Right cardiac atrium (tissue), 5 donors: Measurements from ENCODE around the gene SCN4A. TPM values are rescaled to one million over a fixed set of nuclear protein-coding genes. Genes with fewer than 3 reads are reported as not detected.

Experiments used
- ATAC-seq, 2 donors: fragments of 200-7000 bp; cut with Tn5 transposase; one replicate each; pipeline versions ENCODE4 v1.8.0 to v1.9.1; 2020; ENCODE audit warnings: moderate library complexity in 2 of 2, mild to moderate bottlenecking in 1 of 2
- DNase-seq, 3 donors: peaks; one replicate each; pipeline ENCODE4 v3.0.0-alpha.2; 2020
- H3K27ac ChIP-seq: one replicate; pipeline ENCODE4 v1.5.1; 2013; ENCODE audit warnings: mild to moderate bottlenecking, low read length, control low read depth, moderate library complexity
- H3K27me3 ChIP-seq: one replicate; pipeline ENCODE4 v1.6.1; 2013; ENCODE audit not compliant: control insufficient read depth, insufficient read depth
- H3K4me1 ChIP-seq: one replicate; pipeline ENCODE4 v1.6.1; 2013; ENCODE audit warnings: low read length; ENCODE audit not compliant: control insufficient read depth, insufficient read depth
- H3K4me3 ChIP-seq: one replicate; pipeline ENCODE4 v1.5.1; 2013; ENCODE audit warnings: low read length, control low read depth
- H3K9me3 ChIP-seq: one replicate; pipeline ENCODE4 v1.6.1; 2013; ENCODE audit warnings: low read length; ENCODE audit not compliant: control insufficient read depth
- WGBS: extraction: QIAGEN DNeasy Blood & Tissue Kit; methylation state at CpG from one replicate; pipeline ENCODE4 v1.1.7; 2013; 5-methylcytosine and 5-hydroxymethylcytosine counted together
- intact Hi-C, 4 donors: fragments of 100-400 bp; cut with DNase I; formaldehyde crosslinking; loops; one replicate each; pipeline versions ENCODE4 v1.11.0 to v1.14.0; 2022 to 2023
- polyA plus RNA-seq: library from polyadenylated mRNA; stranded (reverse); fragments of 200-250 nt; gene quantifications from one replicate; pipeline ENCODE4 v1.2.3, GENCODE V29; 2013
- total RNA-seq, 4 donors: library from RNA; stranded (reverse); fragmentation: NEBNext Ultra II Directional; extraction: Animal tissue kit (Norgen Biotek cat#: 25700); gene quantifications; one replicate each; pipeline ENCODE4 v1.2.1, GENCODE V29; 2021
- donor health status: healthy with polysubstance abuse.
- donor health status: DM: no; HTN: yes; CAD: no.
- donor health status: DM: no; HTN: no; CAD: no.
- donor health status: DM: no; HTN: yes; CAD: no; lungs with severe emphysema.
- donor health status: DM: yes; HTN: yes; CAD: no.

Gene SCN4A
- total and polyA plus RNA-seq, 5 donors: 1.6 to 5.8 (median 2.5) TPM

- H3K4me1 ChIP-seq: peaks cover 16% of the 10 kb centered on the region
- ATAC-seq (peak; percentile 48 to 53), DNase-seq (peak; percentile 53 to 81 (median 77))
- no peak overlapping the region for H3K4me3 ChIP-seq
- H3K27ac ChIP-seq: peak overlapping the region; percentile 79
- WGBS: 60% methylated on average over 4 of the region's 4 CpGs
- H3K27me3 ChIP-seq: no peaks in the 10 kb centered on the region
- intact Hi-C loops: no loop called here
- no peaks in the 10 kb centered on the region for H3K9me3 ChIP-seq
These were observed 9.6 kb downstream of the SCN4A start for GRCh38 chr17:63963123-63963522.

GRCh38 chr17:63962298-63962744 is 10.4 kb downstream of the SCN4A start:
- H3K4me1 ChIP-seq: peaks cover 16% of the 10 kb centered on the region
- WGBS: 56% methylated on average over 10 of the region's 10 CpGs
- intact Hi-C loops: no loop called here

GRCh38 chr17:63961355-63962212 is 11.1 kb downstream of the SCN4A start:
- Histone ChIP-seq H3K4me1 (peaks cover 16% of the 10 kb centered on the region), H3K27me3 (no peaks in the 10 kb centered on the region), H3K9me3 (no peaks in the 10 kb centered on the region), H3K27ac (peak overlapping the region; percentile 79), H3K4me3 (peak overlapping the region; percentile 12)
- peak; percentile 89 to 93 (median 90) for DNase-seq
- peak; percentile 78 to 92 for ATAC-seq
- intact Hi-C loops: no loop called here
- WGBS: 17% methylated on average over 37 of the region's 37 CpGs

More at GRCh38 chr17:63962298-63962744, 10.4 kb downstream of the SCN4A start:
- ATAC-seq (no peak), DNase-seq (no peak)
- H3K9me3 ChIP-seq: no peaks in the 10 kb centered on the region
- no peak overlapping the region for H3K4me3 ChIP-seq
- peak overlapping the region; percentile 79 for H3K27ac ChIP-seq
- H3K27me3 ChIP-seq: no peaks in the 10 kb centered on the region

- WGBS: 53% methylated on average over 7 of the region's 7 CpGs
- intact Hi-C loops: no loop called here
- Histone ChIP-seq H3K4me3 (no peak overlapping the region), H3K27me3 (no peaks in the 10 kb centered on the region), H3K9me3 (no peaks in the 10 kb centered on the region), H3K4me1 (peaks cover 16% of the 10 kb centered on the region), H3K27ac (no peak overlapping the region)
- peak in 1 of 2 donors; percentile 26 for ATAC-seq
- no peak for DNase-seq
These were observed 12.3 kb downstream of the SCN4A start for GRCh38 chr17:63960430-63960829.

GRCh38 chr17:63960006-63960405 is 12.7 kb downstream of the SCN4A start:
- intact Hi-C loops: no loop called here
- WGBS: 83% methylated on average over 9 of the region's 9 CpGs
- no peak overlapping the region for H3K27ac ChIP-seq
- DNase-seq (no peak), ATAC-seq (no peak)
- H3K4me1 ChIP-seq: peaks cover 16% of the 10 kb centered on the region
- H3K27me3 ChIP-seq: no peaks in the 10 kb centered on the region
- no peak overlapping the region for H3K4me3 ChIP-seq
- H3K9me3 ChIP-seq: no peaks in the 10 kb centered on the region

- H3K27me3 ChIP-seq: no peaks in the 10 kb centered on the region
- 96% methylated on average over 5 of the region's 5 CpGs for WGBS
- intact Hi-C loops: no loop called here
- no peak for ATAC-seq
- H3K9me3 ChIP-seq: no peaks in the 10 kb centered on the region
- H3K4me3 ChIP-seq: no peak overlapping the region
- peaks cover 2% of the 10 kb centered on the region for H3K4me1 ChIP-seq
- no peak for DNase-seq
- no peak overlapping the region for H3K27ac ChIP-seq
These were observed 16.3 kb downstream of the SCN4A start for GRCh38 chr17:63956296-63956920.

GRCh38 chr17:63955791-63956190 is 16.9 kb downstream of the SCN4A start:
- intact Hi-C loops: no loop called here
- no peaks in the 10 kb centered on the region for H3K4me1 ChIP-seq

GRCh38 chr17:63955232-63955631 is 17.5 kb downstream of the SCN4A start:
- 84% methylated on average over 11 of the region's 11 CpGs for WGBS
- DNase-seq (no peak), ATAC-seq (no peak)
- intact Hi-C loops: no loop called here
- no peak overlapping the region for H3K27ac ChIP-seq
- H3K9me3 ChIP-seq: no peaks in the 10 kb centered on the region
- H3K27me3 ChIP-seq: no peaks in the 10 kb centered on the region
- H3K4me1 ChIP-seq: no peaks in the 10 kb centered on the region
- no peak overlapping the region for H3K4me3 ChIP-seq

More at GRCh38 chr17:63955791-63956190, 16.9 kb downstream of the SCN4A start:
- Histone ChIP-seq H3K27ac (no peak overlapping the region), H3K9me3 (no peaks in the 10 kb centered on the region), H3K27me3 (no peaks in the 10 kb centered on the region), H3K4me3 (no peak overlapping the region)
- no peak for ATAC-seq
- 89% methylated on average over 4 of the region's 4 CpGs for WGBS
- DNase-seq: no peak

GRCh38 chr17:63954402-63955063 is 18.2 kb downstream of the SCN4A start:
- Histone ChIP-seq H3K27me3 (no peaks in the 10 kb centered on the region), H3K4me1 (no peaks in the 10 kb centered on the region), H3K9me3 (no peaks in the 10 kb centered on the region), H3K4me3 (no peak overlapping the region), H3K27ac (no peak overlapping the region)
- DNase-seq (peak in 1 of 3 donors; percentile 69), ATAC-seq (peak in 1 of 2 donors; percentile 14)
- intact Hi-C loops: no loop called here
- 51% methylated on average over 11 of the region's 11 CpGs for WGBS

GRCh38 chr17:63950940-63951907 is 21.5 kb downstream of the SCN4A start:
- no peak for ATAC-seq

More at GRCh38 chr17:63950940-63951907, 21.5 kb downstream of the SCN4A start:
- DNase-seq: no peak
- H3K27me3 ChIP-seq: no peaks in the 10 kb centered on the region
- no peaks in the 10 kb centered on the region for H3K9me3 ChIP-seq
- WGBS: 92% methylated on average over 29 of the region's 29 CpGs
- H3K27ac ChIP-seq: no peak overlapping the region
- H3K4me1 ChIP-seq: no peaks in the 10 kb centered on the region
- intact Hi-C loops: no loop called here
- H3K4me3 ChIP-seq: no peak overlapping the region
